Measurements from ENCODE around the gene JMJD6. TPM values are rescaled to one million over a fixed set of nuclear protein-coding genes. Genes with fewer than 3 reads are reported as not detected.

JMJD6 gene
- total RNA-seq, 1 donor from 2014 or later: 25.8 TPM

- H3K4me3 ChIP-seq (ENCODE audit: low read depth, low read length): no peak overlapping the region
- DNase-seq (ENCODE audit: low read depth): no peak
- H3K27me3 ChIP-seq (ENCODE audit: control insufficient read depth, insufficient read depth, low read length): no peaks in the 10 kb centered on the region
- TF ChIP-seq, protein P1, sequence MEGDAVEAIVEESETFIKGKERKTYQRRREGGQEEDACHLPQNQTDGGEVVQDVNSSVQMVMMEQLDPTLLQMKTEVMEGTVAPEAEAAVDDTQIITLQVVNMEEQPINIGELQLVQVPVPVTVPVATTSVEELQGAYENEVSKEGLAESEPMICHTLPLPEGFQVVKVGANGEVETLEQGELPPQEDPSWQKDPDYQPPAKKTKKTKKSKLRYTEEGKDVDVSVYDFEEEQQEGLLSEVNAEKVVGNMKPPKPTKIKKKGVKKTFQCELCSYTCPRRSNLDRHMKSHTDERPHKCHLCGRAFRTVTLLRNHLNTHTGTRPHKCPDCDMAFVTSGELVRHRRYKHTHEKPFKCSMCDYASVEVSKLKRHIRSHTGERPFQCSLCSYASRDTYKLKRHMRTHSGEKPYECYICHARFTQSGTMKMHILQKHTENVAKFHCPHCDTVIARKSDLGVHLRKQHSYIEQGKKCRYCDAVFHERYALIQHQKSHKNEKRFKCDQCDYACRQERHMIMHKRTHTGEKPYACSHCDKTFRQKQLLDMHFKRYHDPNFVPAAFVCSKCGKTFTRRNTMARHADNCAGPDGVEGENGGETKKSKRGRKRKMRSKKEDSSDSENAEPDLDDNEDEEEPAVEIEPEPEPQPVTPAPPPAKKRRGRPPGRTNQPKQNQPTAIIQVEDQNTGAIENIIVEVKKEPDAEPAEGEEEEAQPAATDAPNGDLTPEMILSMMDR (IDR thresholded peaks at IDR 0.05; ENCODE audit: insufficient read depth, low read length, poor library complexity, severe bottlenecking): no peak
- H3K36me3 ChIP-seq (ENCODE audit: control insufficient read depth, insufficient read depth, low read length): no peaks in the 10 kb centered on the region
These were observed 41.6 kb downstream of the JMJD6 start for GRCh38 chr17:76684756-76685155.

- no peaks in the 10 kb centered on the region for H3K36me3 ChIP-seq (ENCODE audit: control insufficient read depth, insufficient read depth, low read length)
- no peak for DNase-seq (ENCODE audit: low read depth)
These were observed 42.3 kb downstream of the JMJD6 start for GRCh38 chr17:76683921-76684745.

DNA sequence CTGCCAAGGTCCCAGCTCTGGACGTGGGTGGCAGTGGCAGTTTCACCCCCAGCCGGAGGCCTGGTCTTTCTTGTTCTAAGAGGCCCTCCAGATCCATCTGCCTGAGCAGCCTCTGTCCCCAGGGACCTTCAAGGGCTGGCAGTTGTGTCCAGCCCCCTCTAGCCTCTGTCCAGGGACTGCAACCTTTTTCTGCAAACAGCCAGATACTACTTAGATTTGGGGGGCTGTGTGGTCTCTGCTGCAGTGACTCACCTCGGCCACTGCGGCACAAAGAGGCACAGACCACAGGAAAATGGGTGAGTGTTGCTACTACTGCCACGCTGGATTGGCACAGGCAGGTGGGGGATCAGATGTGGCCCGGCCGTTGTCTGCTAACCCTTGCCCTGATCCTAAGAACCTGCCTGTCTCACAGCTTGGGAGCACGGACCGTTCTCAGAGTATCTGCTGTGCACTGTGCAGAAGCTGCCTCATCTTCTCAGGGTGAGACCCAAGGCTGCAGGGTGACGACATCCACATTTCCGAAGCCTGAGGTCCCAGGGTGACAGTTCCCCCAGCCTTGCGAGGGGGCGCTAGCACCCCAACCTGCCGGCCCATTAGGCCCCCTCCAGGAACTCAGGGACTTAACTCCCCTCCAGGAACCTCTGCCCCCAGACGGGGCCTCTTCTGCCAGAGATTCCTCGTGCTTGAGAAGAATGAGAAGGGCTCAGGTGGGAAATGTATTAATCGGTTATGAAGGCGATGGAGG lies 43.2 kb downstream of the JMJD6 start:
- Histone ChIP-seq H3K27me3 (ENCODE audit: control insufficient read depth, insufficient read depth, low read length) (no peaks in the 10 kb centered on the region), H3K36me3 (ENCODE audit: control insufficient read depth, insufficient read depth, low read length) (no peaks in the 10 kb centered on the region), H3K4me3 (ENCODE audit: low read depth, low read length) (no peak overlapping the region)
- TF ChIP-seq, protein P1 (IDR thresholded peaks at IDR 0.05; ENCODE audit: insufficient read depth, low read length, poor library complexity, severe bottlenecking): peak; percentile 6
- no peak for DNase-seq (ENCODE audit: low read depth)

More at GRCh38 chr17:76683921-76684745, 42.3 kb downstream of the JMJD6 start:
- H3K27me3 ChIP-seq (ENCODE audit: control insufficient read depth, insufficient read depth, low read length): no peaks in the 10 kb centered on the region
- TF ChIP-seq, protein P1 (IDR thresholded peaks at IDR 0.05; ENCODE audit: insufficient read depth, low read length, poor library complexity, severe bottlenecking): no peak
- no peak overlapping the region for H3K4me3 ChIP-seq (ENCODE audit: low read depth, low read length)

DNA sequence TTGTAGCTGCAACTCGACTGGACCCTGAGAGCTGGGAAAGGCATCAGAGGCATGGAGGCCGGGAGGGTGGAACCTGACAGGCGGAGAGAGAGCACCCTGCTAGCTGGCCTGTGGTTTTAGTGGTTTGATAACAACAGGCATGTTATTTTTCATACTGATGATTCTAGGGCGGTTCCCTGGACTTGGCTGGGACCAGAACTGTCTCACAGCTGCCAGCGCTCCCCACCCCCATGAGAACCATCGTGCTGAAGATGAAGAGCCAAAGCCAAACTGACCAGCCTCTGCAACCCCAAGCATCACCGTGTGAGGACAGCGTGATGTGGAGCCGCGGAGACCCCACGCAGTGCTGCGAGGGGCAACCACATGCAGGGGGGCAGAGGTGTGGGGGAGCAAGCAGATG lies 44.1 kb downstream of the JMJD6 start:
- Histone ChIP-seq H3K27me3 (ENCODE audit: control insufficient read depth, insufficient read depth, low read length) (no peaks in the 10 kb centered on the region), H3K4me3 (ENCODE audit: low read depth, low read length) (no peak overlapping the region), H3K36me3 (ENCODE audit: control insufficient read depth, insufficient read depth, low read length) (no peaks in the 10 kb centered on the region)
- no peak for DNase-seq (ENCODE audit: low read depth)
- TF ChIP-seq, protein P1 (IDR thresholded peaks at IDR 0.05; ENCODE audit: insufficient read depth, low read length, poor library complexity, severe bottlenecking): no peak

DNA sequence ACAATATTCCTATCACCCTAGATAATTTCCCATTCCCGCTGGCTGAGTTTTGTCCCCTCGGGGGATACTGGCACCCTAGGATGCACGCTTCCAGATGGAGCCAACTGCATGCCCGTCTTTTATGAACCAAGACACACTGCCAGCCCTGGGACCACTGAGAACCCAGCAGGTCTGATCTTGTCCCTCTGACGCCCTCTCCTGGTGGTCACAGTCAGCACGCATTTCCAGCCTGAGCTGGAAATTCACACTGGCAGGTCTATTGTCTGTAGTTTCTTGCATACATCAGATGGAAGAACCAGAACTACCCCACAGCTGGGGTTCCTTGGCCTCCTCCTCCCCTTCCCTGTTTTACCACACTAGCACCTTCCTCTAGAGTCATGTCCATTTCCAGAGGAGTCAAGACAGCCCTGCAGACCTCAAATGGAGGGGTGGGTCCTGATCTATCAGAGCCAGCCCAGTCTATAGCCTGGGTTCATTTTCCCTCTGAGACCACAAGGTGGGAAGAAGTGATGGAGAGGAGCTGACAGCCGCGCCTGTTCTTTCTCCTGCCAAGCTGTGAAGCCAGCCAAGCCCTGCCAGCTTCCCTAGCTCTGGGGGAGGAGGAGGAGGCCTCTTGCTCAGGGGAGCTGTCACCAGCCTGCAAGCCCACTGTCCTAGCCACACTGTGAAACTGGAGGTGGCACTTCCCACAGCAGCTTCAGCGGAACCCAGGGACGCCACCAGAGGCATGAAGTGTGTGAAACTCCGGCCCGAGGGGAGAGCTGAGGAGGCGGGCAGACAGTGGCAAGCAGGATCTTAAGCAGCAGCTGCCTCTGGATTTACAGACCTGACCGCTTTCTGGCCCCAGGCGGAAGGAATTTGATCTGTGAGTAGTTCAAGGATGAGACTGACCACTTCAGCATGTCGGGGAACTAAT lies 44.9 kb downstream of the JMJD6 start:
- TF ChIP-seq, protein P1 (IDR thresholded peaks at IDR 0.05; ENCODE audit: insufficient read depth, low read length, poor library complexity, severe bottlenecking): peak; percentile 84
- Histone ChIP-seq H3K27me3 (ENCODE audit: control insufficient read depth, insufficient read depth, low read length) (no peaks in the 10 kb centered on the region), H3K36me3 (ENCODE audit: control insufficient read depth, insufficient read depth, low read length) (no peaks in the 10 kb centered on the region), H3K4me3 (ENCODE audit: low read depth, low read length) (no peak overlapping the region)
- no peak for DNase-seq (ENCODE audit: low read depth)
